K562 (cell line): Measurements from ENCODE around the gene ADGRE1. TPM values are rescaled to one million over a fixed set of nuclear protein-coding genes. Genes with fewer than 3 reads are reported as not detected.

Experiments used
- ATAC-seq: fragments of 200-7000 bp; cut with Tn5 transposase; 3 replicates; pipeline ENCODE4 v1.9.1; 2020; ENCODE audit warnings: moderate library complexity
- BruUV-seq: library from RNA; stranded (reverse); fragments of 400-500 nt; replicated peaks from 2 replicates; lab custom pipeline; 2021; lab: Mats Ljungman, UMichigan
- CTCF ChIA-PET: fragments of 300-600 bp; formaldehyde crosslinking; extraction: SDS; loops from one replicate; lab custom pipeline; 2021; ENCODE audit warnings: low intra/inter-chr PET ratio; lab: Yijun Ruan, JAX
- POLR2A ChIA-PET: fragments of 300-600, 350-650 bp; sonication (Branson Sonifier 250); formaldehyde crosslinking; extraction: SDS; loops from one replicate; lab custom pipeline; 2021; ENCODE audit warnings: antibody characterized with exemption, inconsistent platforms; lab: Yijun Ruan, JAX
- DNase-seq, 4 experiments: peaks; one replicate each; pipeline versions ENCODE4 v3.0.0 to v3.0.0-alpha.2; 2011 to 2018; ENCODE audit warnings: low spot score in 3 of 4, mixed read lengths in 3 of 4; ENCODE audit errors: extremely low read depth in 1 of 4
- FAIRE-seq: peaks from 2 replicates; lab custom pipeline; 2011; peaks lifted over from hg19 to GRCh38; lab: Jason Lieb, UNC
- H2AFZ ChIP-seq: 2 replicates; pipeline ENCODE4 v1.6.0; 2011; ENCODE audit warnings: low read depth, low read length, control low read depth, inconsistent platforms
- H3K27ac ChIP-seq: fragments of 200-600 bp; 3 replicates; pipeline ENCODE4 v1.8.0; 2011; ENCODE audit warnings: low read depth, mild to moderate bottlenecking, control low read depth, inconsistent platforms, low read length, moderate library complexity, mixed read lengths; ENCODE audit errors: extremely low read depth
- H3K27me3 ChIP-seq, 2 experiments: fragments of 300-600 bp in 1 of 2; 2 replicates in 1 of 2; 3 replicates in 1 of 2; pipeline versions ENCODE4 v1.6.0 to v1.8.0; 2011; ENCODE audit warnings: inconsistent platforms in 2 of 2, low read length in 2 of 2, mild to moderate bottlenecking in 1 of 2, mixed read lengths in 1 of 2, moderate library complexity in 1 of 2; ENCODE audit not compliant: control insufficient read depth in 2 of 2, insufficient read depth in 2 of 2
- H3K36me3 ChIP-seq: fragments of 300-600 bp; 3 replicates; pipeline ENCODE4 v1.8.0; 2011; ENCODE audit warnings: mild to moderate bottlenecking, low read length, inconsistent platforms; ENCODE audit not compliant: control insufficient read depth, insufficient read depth
- H3K4me1 ChIP-seq, 2 experiments: fragments of 200-600 bp in 1 of 2; replicated peaks in 1 of 2; 2 replicates in 1 of 2; 3 replicates in 1 of 2; pipeline versions ENCODE4 v1.5.1 to v1.8.0; 2011; ENCODE audit warnings: inconsistent platforms in 2 of 2, low read length in 2 of 2, mild to moderate bottlenecking in 1 of 2, mixed read lengths in 1 of 2, moderate library complexity in 1 of 2; ENCODE audit not compliant: control insufficient read depth in 2 of 2, insufficient read depth in 2 of 2
- H3K4me2 ChIP-seq: 2 replicates; pipeline ENCODE4 v1.6.1; 2011; ENCODE audit warnings: low read length, control low read depth, inconsistent platforms, mixed read lengths; ENCODE audit not compliant: insufficient read depth
- H3K4me3 ChIP-seq: fragments of 200-600 bp; sonication (generic), shearing (Covaris generic); 2 replicates; pipeline ENCODE4 v1.5.1; 2016; ENCODE audit warnings: control low read depth, inconsistent platforms
- H3K79me2 ChIP-seq: fragments of 200-600 bp; 3 replicates; pipeline ENCODE4 v1.8.0; 2011; ENCODE audit warnings: low read length, inconsistent platforms; ENCODE audit not compliant: control insufficient read depth, insufficient read depth
- H3K9ac ChIP-seq, 2 experiments: 2 replicates each; pipeline versions ENCODE4 v1.6.0 to v1.6.1; 2011; ENCODE audit warnings: low read depth in 2 of 2, low read length in 2 of 2, control low read depth in 1 of 2, inconsistent platforms in 1 of 2, mild to moderate bottlenecking in 1 of 2, mixed read lengths in 1 of 2; ENCODE audit not compliant: insufficient read depth in 1 of 2
- H3K9me1 ChIP-seq: one replicate; pipeline ENCODE4 v1.6.0; 2011; ENCODE audit warnings: inconsistent platforms, mild to moderate bottlenecking, low read length, moderate library complexity; ENCODE audit not compliant: control insufficient read depth, insufficient read depth
- H3K9me3 ChIP-seq: replicated peaks from 2 replicates; pipeline ENCODE4 v1.5.1; 2011; ENCODE audit warnings: low read depth, low read length, inconsistent platforms; ENCODE audit not compliant: control insufficient read depth, insufficient read depth
- H4K20me1 ChIP-seq: replicated peaks from 2 replicates; pipeline ENCODE4 v1.6.1; 2011; ENCODE audit warnings: low read length, inconsistent platforms, mixed read lengths; ENCODE audit not compliant: control insufficient read depth, insufficient read depth
- ADNP ChIP-seq: fragments of 200-800 bp; sonication (Bioruptor generic); IDR thresholded peaks from 2 replicates; pipeline ENCODE4 v1.6.1; 2016; ENCODE audit warnings: missing genetic modification characterization, missing compliant biosample characterization
- BCOR ChIP-seq: fragments of 450-650 bp; IDR thresholded peaks from 2 replicates; pipeline ENCODE4 v1.6.1; 2016
- CBX2 ChIP-seq: fragments of 200-600 bp; sonication (generic); IDR thresholded peaks from one replicate; pipeline ENCODE4 v1.6.1; 2012; ENCODE audit warnings: mild to moderate bottlenecking, low read length, inconsistent platforms; ENCODE audit not compliant: insufficient read depth, poor library complexity, severe bottlenecking
- RBM25 ChIP-seq: fragments of 200-400 bp; formaldehyde crosslinking; IDR thresholded peaks from 2 replicates; pipeline ENCODE4 v1.6.1; 2018; ENCODE audit warnings: low read length, low read depth, moderate library complexity; ENCODE audit not compliant: severe bottlenecking
- SIN3A ChIP-seq, 2 experiments: fragments of 150-350 bp in 1 of 2; IDR thresholded peaks; 2 replicates each; pipeline ENCODE4 v1.6.1; 2011 to 2016; ENCODE audit warnings: borderline replicate concordance in 2 of 2, low read depth in 2 of 2, low read length in 2 of 2, mild to moderate bottlenecking in 2 of 2, moderate library complexity in 2 of 2; ENCODE audit not compliant: control insufficient read depth in 1 of 2
- ZFP36 ChIP-seq: fragments of 150-350 bp; IDR thresholded peaks from 2 replicates; pipeline ENCODE4 v1.6.1; 2018; ENCODE audit warnings: low read length, low read depth; ENCODE audit not compliant: partially characterized antibody
- ZNF436 ChIP-seq: fragments of 250-450, 450-650 bp; sonication (Bioruptor Pico); formaldehyde crosslinking; IDR thresholded peaks from 2 replicates; pipeline ENCODE4 v1.7.0; 2020; ENCODE audit warnings: mild to moderate bottlenecking
- WGBS: fragments of 100-300 bp; shearing (Covaris generic); methylation state at CpG from one replicate; pipeline ENCODE4 v1.1.6; 2016; ENCODE audit warnings: low coverage, mixed read lengths; ENCODE audit not compliant: insufficient coverage; ENCODE audit errors: missing lambda C conversion rate; 5-methylcytosine and 5-hydroxymethylcytosine counted together
- in situ Hi-C: fragments of 300-500 bp; cut with MboI; formaldehyde crosslinking; loops from 4 replicates; pipeline ENCODE4 v1.15.0; 2018; ENCODE audit warnings: inconsistent platforms, mixed read lengths
- intact Hi-C: fragments of 100-400 bp; cut with micrococcal nuclease; formaldehyde crosslinking; loops from 2 replicates; pipeline ENCODE4 v1.14.2; 2022
- polyA plus RNA-seq, 8 experiments: library from polyadenylated mRNA; depleted of rRNA in 4 of 8; stranded (reverse) in 5 of 8; unstranded in 3 of 8; fragments of >200 nt; fragmentation: Nextera tagmentation in 2 of 8; fragmentation: Illumina TruSeq in 1 of 8; extraction: Ambion mirVana in 2 of 8; extraction: Trizol in 1 of 8; gene quantifications; 2 replicates each; pipeline versions ENCODE4 v1.2.1 to v1.2.3, GENCODE V29; 2011 to 2014; ENCODE audit warnings: inconsistent platforms in 1 of 8, missing spikeins in 1 of 8
- total RNA-seq, 7 experiments: library from RNA; depleted of rRNA in 6 of 7; stranded (reverse); fragments of >200 nt in 6 of 7; fragmentation: Illumina TruSeq in 2 of 7; extraction: Trizol in 2 of 7; gene quantifications; 2 replicates each; pipeline versions ENCODE4 v1.2.1 to v1.2.3, GENCODE V29; 2011 to 2021; ENCODE audit warnings: low replicate concordance in 1 of 7
- TF ChIP-seq, protein P1 (sequence below): fragments of 450-650 bp; IDR thresholded peaks from 2 replicates; pipeline ENCODE4 v1.6.1; 2016; ENCODE audit warnings: missing biosample characterization, missing genetic modification characterization

ADGRE1 gene
- total and polyA plus RNA-seq, 9 of the 15 experiments (the other 6 are each of a cell fraction or from before 2014, with no cell fraction given), result 0.09 to 0.49 (median 0.25) TPM; not detected in 1

DNA sequence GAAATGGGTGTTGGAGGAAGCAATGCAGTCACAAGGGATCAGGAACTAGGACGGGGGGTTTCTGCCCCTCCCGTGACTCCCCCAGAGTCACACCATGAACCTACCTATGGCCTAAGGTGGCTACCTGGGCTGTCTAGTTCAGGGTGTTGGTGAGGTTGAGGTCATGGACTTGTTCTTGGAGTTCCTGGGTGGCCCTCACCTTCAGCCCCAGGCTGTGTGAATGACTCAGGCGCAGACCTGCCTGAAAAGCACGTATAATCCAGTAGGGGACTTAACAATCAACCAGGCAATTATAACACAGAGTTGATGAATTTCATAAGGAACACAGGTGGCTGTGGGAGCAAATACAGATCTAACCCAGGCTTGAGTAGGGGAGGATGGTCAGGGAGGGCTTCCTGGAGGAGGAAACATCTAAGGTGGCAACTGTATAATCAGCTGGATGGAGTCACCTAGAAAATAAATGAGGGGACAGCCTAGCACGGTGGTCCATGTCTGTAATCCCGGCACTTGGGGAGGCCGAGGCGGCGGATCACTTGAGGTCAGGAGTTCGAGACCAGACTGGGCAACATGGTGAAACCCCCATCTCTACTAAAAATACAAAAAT lies 25.6 kb upstream of the ADGRE1 start:
- H2AFZ ChIP-seq, result no peak overlapping the region
- DNase-seq (no peak), FAIRE-seq (no peak)
- in situ Hi-C loops, result loop anchor here (10.0 kb wide), 1 partner anchor 337 kb away; no protein-coding TSS in a partner anchor
- TF ChIP-seq SIN3A (IDR thresholded peaks at IDR 0.05; ENCODE audit: borderline replicate concordance in 2 of 2, control insufficient read depth in 1 of 2, low read depth in 2 of 2, low read length in 2 of 2), result 0 out of 4 replicates have a peak, but pooled peaks of 1 of the 2 experiments have one; percentile 3
- TF ChIP-seq, protein P1, sequence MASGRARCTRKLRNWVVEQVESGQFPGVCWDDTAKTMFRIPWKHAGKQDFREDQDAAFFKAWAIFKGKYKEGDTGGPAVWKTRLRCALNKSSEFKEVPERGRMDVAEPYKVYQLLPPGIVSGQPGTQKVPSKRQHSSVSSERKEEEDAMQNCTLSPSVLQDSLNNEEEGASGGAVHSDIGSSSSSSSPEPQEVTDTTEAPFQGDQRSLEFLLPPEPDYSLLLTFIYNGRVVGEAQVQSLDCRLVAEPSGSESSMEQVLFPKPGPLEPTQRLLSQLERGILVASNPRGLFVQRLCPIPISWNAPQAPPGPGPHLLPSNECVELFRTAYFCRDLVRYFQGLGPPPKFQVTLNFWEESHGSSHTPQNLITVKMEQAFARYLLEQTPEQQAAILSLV (tag), result no peak
- peak; percentile 95 for TF ChIP-seq ZFP36
- peak; percentile 50 for TF ChIP-seq RBM25
- TF ChIP-seq BCOR, result peak; percentile 71
- peak; percentile 69 for TF ChIP-seq ZNF436 (CRISPR knock-in tag)
- no peak for TF ChIP-seq CBX2
- TF ChIP-seq ADNP (tag), result peak; percentile 45; the same call in 1 of the 2 replicates
- TF ChIP-seq, all 486 proteins: peak for 6
- Histone ChIP-seq H3K9ac (no peak overlapping the region), H4K20me1 (no peaks in the 10 kb centered on the region), H3K4me2 (no peak overlapping the region), H3K9me1 (no peaks in the 10 kb centered on the region), H3K36me3 (no peaks in the 10 kb centered on the region), H3K9me3 (no peaks in the 10 kb centered on the region), H3K4me1 (peaks cover 0 to 17% of the 10 kb centered on the region in 2 experiments; a peak in 3 of 5 replicates), H3K4me3 (no peak overlapping the region), H3K79me2 (no peaks in the 10 kb centered on the region), H3K27ac (no peak overlapping the region), H3K27me3 (no peaks in the 10 kb centered on the region; a peak in 1 of 5 replicates)
- ChIA-PET CTCF (interaction anchor here (2.0 to 2.3 kb wide), 3 partner anchors 123 to 345 kb away, joined by 9 to 19 read pairs (median 16); partner anchors contain the start of genes GPR108 and TRIP10), POLR2A (no interaction called here)
- intact Hi-C loops, result loop anchor here (2.0 to 10.0 kb wide), 4 partner anchors 97 to 817 kb away; partner anchors contain the start of gene SH2D3A
- no peak for ATAC-seq
- BruUV-seq, result no TSS peak
- WGBS, result 58% methylated on average over 9 of the region's 10 CpGs
